Body of pancreas (tissue), 4 donors: ENCODE measurements around the gene CREB3L2. TPM values are rescaled to one million over a fixed set of nuclear protein-coding genes. Genes with fewer than 3 reads are reported as not detected.

Experiments used
- ATAC-seq: fragments of 150-250 bp; one replicate; pipeline ENCODE4 v1.9.1; 2016
- DNase-seq, 4 donors: peaks; one replicate each; pipeline ENCODE4 v3.0.0-alpha.2; 2019
- H3K27ac ChIP-seq, 4 donors: fragments of 200-600 bp; sonication (generic); 1 replicate in 3 of 4; 2 replicates in 1 of 4; pipeline versions ENCODE4 v1.5.1 to v1.6.1; 2016 to 2019; ENCODE audit warnings: mild to moderate bottlenecking in 1 of 4, mixed read lengths in 1 of 4, moderate library complexity in 1 of 4
- H3K27me3 ChIP-seq, 2 donors: fragments of 200-600 bp; sonication (generic); one replicate each; pipeline ENCODE4 v1.6.0; 2016; ENCODE audit warnings: mild to moderate bottlenecking in 1 of 2
- H3K36me3 ChIP-seq, 2 donors: fragments of 200-600 bp; sonication (generic); replicated peaks in 1 of 2; 2 replicates each; pipeline ENCODE4 v1.5.1; 2016; ENCODE audit warnings: low read depth in 2 of 2; ENCODE audit not compliant: insufficient read depth in 1 of 2
- H3K4me1 ChIP-seq: fragments of 200-600 bp; sonication (generic); one replicate; pipeline ENCODE4 v1.6.0; 2016
- H3K4me3 ChIP-seq, 2 donors: fragments of 200-600 bp; sonication (generic); 1 replicate in 1 of 2; 2 replicates in 1 of 2; pipeline ENCODE4 v1.5.1; 2016 to 2019
- H3K9me3 ChIP-seq, 3 donors: fragments of 200-600 bp; sonication (generic); 1 replicate in 2 of 3; 2 replicates in 1 of 3; pipeline ENCODE4 v1.5.1; 2016
- POLR2A ChIP-seq, 3 donors: fragments of 450-650 bp; IDR thresholded peaks; one replicate each; pipeline ENCODE4 v1.6.1; 2016; ENCODE audit warnings: antibody characterized with exemption in 3 of 3, mild to moderate bottlenecking in 2 of 3
- WGBS, 2 donors: methylation state at CpG; one replicate each; pipeline ENCODE4 v1.1.5; 2017; 5-methylcytosine and 5-hydroxymethylcytosine counted together
- intact Hi-C: fragments of 100-400 bp; cut with DNase I; formaldehyde crosslinking; loops from one replicate; pipeline ENCODE4 v1.15.1; 2023
- total RNA-seq, 2 donors: library from RNA; depleted of rRNA; stranded (reverse); fragments of >200 nt; gene quantifications; one replicate each; pipeline ENCODE4 v1.1.0, GENCODE V29; 2016
- TF ChIP-seq, protein P1 (sequence below), 7 experiments: fragments of 450-650 bp in 4 of 7; fragments of 200-600 bp in 3 of 7; sonication (generic) in 3 of 7; IDR thresholded peaks; one replicate each; pipeline ENCODE4 v1.5.1; 2016 to 2019; ENCODE audit warnings: antibody characterized with exemption in 7 of 7

The CREB3L2 gene
- total RNA-seq, 2 donors from 2014 or later: 21.3 to 28.0 TPM

DNA sequence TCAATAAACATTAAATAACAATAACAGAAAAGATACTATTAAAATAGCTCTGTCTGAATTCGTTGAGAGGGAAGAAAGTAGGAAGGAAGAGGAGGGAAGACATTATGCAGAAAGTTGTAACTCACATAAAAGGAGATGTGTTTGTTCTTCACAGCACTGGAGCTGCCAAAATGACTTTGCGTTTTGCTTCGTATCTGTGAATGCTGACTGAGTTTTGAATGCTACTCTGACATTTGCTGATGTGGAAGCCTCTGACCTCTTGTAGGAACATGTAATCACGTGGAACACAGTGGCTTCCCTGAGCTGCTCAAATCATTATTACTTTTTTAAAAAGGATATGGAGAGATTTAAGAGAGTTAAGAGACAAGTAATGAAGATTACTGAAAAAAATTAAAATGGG lies 139.5 kb downstream of the CREB3L2 start:
- no peak overlapping the region for H3K4me3 ChIP-seq
- ATAC-seq (no peak), DNase-seq (no peak)
- H3K9me3 ChIP-seq: no peaks in the 10 kb centered on the region
- no peak overlapping the region for H3K27ac ChIP-seq
- no peaks in the 10 kb centered on the region for H3K4me1 ChIP-seq
- peaks cover 0 to 2% of the 10 kb centered on the region in 2 donors for H3K36me3 ChIP-seq
- no peak for TF ChIP-seq POLR2A (IDR thresholded peaks at IDR 0.05)
- TF ChIP-seq, protein P1, sequence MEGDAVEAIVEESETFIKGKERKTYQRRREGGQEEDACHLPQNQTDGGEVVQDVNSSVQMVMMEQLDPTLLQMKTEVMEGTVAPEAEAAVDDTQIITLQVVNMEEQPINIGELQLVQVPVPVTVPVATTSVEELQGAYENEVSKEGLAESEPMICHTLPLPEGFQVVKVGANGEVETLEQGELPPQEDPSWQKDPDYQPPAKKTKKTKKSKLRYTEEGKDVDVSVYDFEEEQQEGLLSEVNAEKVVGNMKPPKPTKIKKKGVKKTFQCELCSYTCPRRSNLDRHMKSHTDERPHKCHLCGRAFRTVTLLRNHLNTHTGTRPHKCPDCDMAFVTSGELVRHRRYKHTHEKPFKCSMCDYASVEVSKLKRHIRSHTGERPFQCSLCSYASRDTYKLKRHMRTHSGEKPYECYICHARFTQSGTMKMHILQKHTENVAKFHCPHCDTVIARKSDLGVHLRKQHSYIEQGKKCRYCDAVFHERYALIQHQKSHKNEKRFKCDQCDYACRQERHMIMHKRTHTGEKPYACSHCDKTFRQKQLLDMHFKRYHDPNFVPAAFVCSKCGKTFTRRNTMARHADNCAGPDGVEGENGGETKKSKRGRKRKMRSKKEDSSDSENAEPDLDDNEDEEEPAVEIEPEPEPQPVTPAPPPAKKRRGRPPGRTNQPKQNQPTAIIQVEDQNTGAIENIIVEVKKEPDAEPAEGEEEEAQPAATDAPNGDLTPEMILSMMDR (IDR thresholded peaks at IDR 0.05): no peak
- H3K27me3 ChIP-seq: no peaks in the 10 kb centered on the region
- intact Hi-C loops: no loop called here
- WGBS, 2 donors: 59 to 68% methylated on average over 4 of the region's 4 CpGs

DNA sequence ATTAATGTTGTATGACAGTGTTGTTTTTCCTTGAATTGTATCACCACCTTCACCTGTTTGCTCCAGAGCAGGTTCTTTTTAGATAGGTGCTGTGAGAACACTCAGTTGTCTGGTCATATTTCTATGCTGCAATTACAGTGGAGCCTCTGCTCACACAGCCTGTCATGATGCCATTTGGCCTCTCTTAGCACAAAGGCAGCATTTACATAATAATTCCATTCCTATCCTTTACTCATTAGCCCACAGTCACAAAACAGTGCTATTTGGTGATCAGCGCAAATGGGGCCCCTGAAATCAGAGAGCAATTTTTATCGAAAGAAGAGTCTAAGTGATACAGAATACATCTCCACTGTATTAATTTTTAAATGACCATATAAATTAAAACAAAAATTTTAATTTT lies 141.3 kb downstream of the CREB3L2 start:
- TF ChIP-seq POLR2A (IDR thresholded peaks at IDR 0.05): no peak
- TF ChIP-seq, protein P1 (IDR thresholded peaks at IDR 0.05): no peak
- no peaks in the 10 kb centered on the region for H3K4me1 ChIP-seq
- H3K36me3 ChIP-seq: no peaks in the 10 kb centered on the region
- DNase-seq: no peak
- no peaks in the 10 kb centered on the region for H3K27me3 ChIP-seq
- no peak for ATAC-seq
- intact Hi-C loops: no loop called here
- H3K9me3 ChIP-seq: no peaks in the 10 kb centered on the region
- H3K4me3 ChIP-seq: no peak overlapping the region
- no peak overlapping the region for H3K27ac ChIP-seq
- 91 to 100% methylated on average over 2 of the region's 2 CpGs for WGBS, 2 donors

- WGBS, 2 donors: 100% methylated on average over 1 of the region's 1 CpG
- intact Hi-C loops: no loop called here
- no peaks in the 10 kb centered on the region for H3K9me3 ChIP-seq
Measured at GRCh38 chr7:137853053-137853452, 148.8 kb downstream of the CREB3L2 start.

DNA sequence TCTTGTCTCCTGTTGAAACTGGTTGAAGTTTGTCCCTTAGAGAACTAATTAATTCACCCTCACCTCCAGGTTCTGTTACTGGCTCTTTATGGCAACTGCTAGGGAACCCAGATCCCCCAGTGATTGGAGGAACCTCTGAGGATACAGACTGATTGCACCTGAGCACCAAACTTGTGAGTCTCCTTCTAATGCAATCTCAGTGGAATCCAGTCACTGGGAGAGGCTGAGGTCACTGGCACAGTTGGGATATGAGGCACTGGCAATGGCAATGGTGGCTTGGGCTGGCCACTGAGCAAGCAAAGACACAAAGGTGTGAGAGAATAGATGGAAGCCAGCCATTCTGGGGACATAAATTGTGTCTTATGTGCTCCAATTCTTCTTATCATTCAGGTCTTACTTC lies 149.8 kb downstream of the CREB3L2 start:
- DNase-seq (no peak), ATAC-seq (no peak)
- no peaks in the 10 kb centered on the region for H3K9me3 ChIP-seq
- no peaks in the 10 kb centered on the region for H3K36me3 ChIP-seq
- no peak overlapping the region for H3K27ac ChIP-seq
- intact Hi-C loops: no loop called here
- no peak overlapping the region for H3K4me3 ChIP-seq
- H3K4me1 ChIP-seq: peaks cover 7% of the 10 kb centered on the region
- H3K27me3 ChIP-seq: peaks cover 0 to 5% of the 10 kb centered on the region in 2 donors
- TF ChIP-seq, protein P1 (IDR thresholded peaks at IDR 0.05): no peak
- TF ChIP-seq POLR2A (IDR thresholded peaks at IDR 0.05): no peak

More at GRCh38 chr7:137853053-137853452, 148.8 kb downstream of the CREB3L2 start:
- Histone ChIP-seq H3K27ac (no peak overlapping the region), H3K4me3 (no peak overlapping the region), H3K4me1 (no peaks in the 10 kb centered on the region), H3K36me3 (no peaks in the 10 kb centered on the region), H3K27me3 (no peaks in the 10 kb centered on the region)
- no peak for DNase-seq
- TF ChIP-seq POLR2A (IDR thresholded peaks at IDR 0.05): no peak
- TF ChIP-seq, protein P1 (IDR thresholded peaks at IDR 0.05): no peak
- no peak for ATAC-seq
